BJ (cell line): ENCODE data around the gene MAMLD1. TPM values are rescaled to one million over a fixed set of nuclear protein-coding genes. Genes with fewer than 3 reads are reported as not detected.

Experiments
- CTCF ChIA-PET: fragments of 350-600 bp; formaldehyde crosslinking; extraction: SDS; loops from one replicate; lab custom pipeline; 2021; ENCODE audit warnings: antibody characterized with exemption, inconsistent platforms; lab: Yijun Ruan, JAX
- POLR2A ChIA-PET: fragments of 300-600 bp; sonication (Branson Sonifier 250); formaldehyde crosslinking; extraction: SDS; loops from one replicate; lab custom pipeline; 2021; ENCODE audit warnings: antibody characterized with exemption; lab: Charles Lee
- DNase-seq: peaks from one replicate; pipeline ENCODE4 v3.0.0-alpha.2; 2011; ENCODE audit warnings: low read depth
- H3K27me3 ChIP-seq: 2 replicates; pipeline ENCODE4 v1.6.0; 2011; ENCODE audit warnings: low read length; ENCODE audit not compliant: control insufficient read depth, insufficient read depth
- H3K36me3 ChIP-seq: 2 replicates; pipeline ENCODE4 v1.5.1; 2011; ENCODE audit warnings: low read length; ENCODE audit not compliant: control insufficient read depth, insufficient read depth
- H3K4me3 ChIP-seq: 2 replicates; pipeline ENCODE4 v1.5.1; 2011; ENCODE audit warnings: low read depth, mild to moderate bottlenecking, control low read depth, low read length
- CTCF ChIP-seq: IDR thresholded peaks from 2 replicates; pipeline ENCODE4 v1.5.1; 2011; ENCODE audit warnings: low read depth, mild to moderate bottlenecking, control low read depth, inconsistent platforms, low read length, moderate library complexity; ENCODE audit not compliant: insufficient read depth
- polyA plus RNA-seq: library from polyadenylated mRNA; depleted of rRNA; stranded (reverse); fragments of >200 nt; gene quantifications from 2 replicates; pipeline ENCODE4 v1.2.3, GENCODE V29; 2011

The MAMLD1 gene
- polyA plus RNA-seq, 1 experiment: 3.9 TPM

GRCh38 chrX:150544835-150545770 is 182.0 kb downstream of the MAMLD1 start:
- POLR2A ChIA-PET: no interaction called here
- no peaks in the 10 kb centered on the region for H3K27me3 ChIP-seq
- CTCF ChIA-PET: no interaction called here

GRCh38 chrX:150546711-150547153 is 183.6 kb downstream of the MAMLD1 start:
- H3K27me3 ChIP-seq: no peaks in the 10 kb centered on the region
- ChIA-PET CTCF (no interaction called here), POLR2A (no interaction called here)
- no peaks in the 10 kb centered on the region for H3K36me3 ChIP-seq
- no peak overlapping the region for H3K4me3 ChIP-seq
- TF ChIP-seq CTCF: no peak
- DNase-seq: no peak

More at GRCh38 chrX:150544835-150545770, 182.0 kb downstream of the MAMLD1 start:
- H3K4me3 ChIP-seq: no peak overlapping the region
- no peaks in the 10 kb centered on the region for H3K36me3 ChIP-seq
- no peak for DNase-seq
- TF ChIP-seq CTCF: no peak

- ChIA-PET POLR2A (no interaction called here), CTCF (no interaction called here)
- Histone ChIP-seq H3K27me3 (no peaks in the 10 kb centered on the region), H3K4me3 (peak overlapping the region; percentile 25), H3K36me3 (no peaks in the 10 kb centered on the region)
- DNase-seq: no peak
- no peak for TF ChIP-seq CTCF
Measured at GRCh38 chrX:150547375-150548115, 184.4 kb downstream of the MAMLD1 start.

- POLR2A ChIA-PET: no interaction called here
- no peaks in the 10 kb centered on the region for H3K27me3 ChIP-seq
- DNase-seq: no peak
- no peak overlapping the region for H3K4me3 ChIP-seq
- CTCF ChIA-PET: no interaction called here
- no peak for TF ChIP-seq CTCF
- no peaks in the 10 kb centered on the region for H3K36me3 ChIP-seq
Measured at GRCh38 chrX:150548251-150548650, 185.1 kb downstream of the MAMLD1 start.

- DNase-seq: no peak
- CTCF ChIA-PET: no interaction called here
- Histone ChIP-seq H3K36me3 (no peaks in the 10 kb centered on the region), H3K27me3 (no peaks in the 10 kb centered on the region), H3K4me3 (no peak overlapping the region)
- POLR2A ChIA-PET: no interaction called here
- TF ChIP-seq CTCF: no peak
Measured at GRCh38 chrX:150548684-150549083, 185.6 kb downstream of the MAMLD1 start.
